ENCODE results near the gene GGCX.
A peak's percentile ranks its signal among the peaks of the same experiment; 100 is the strongest.
"Not testable (repeated sequence)": the region's sequence is repeated elsewhere in the genome, so short reads cannot be mapped to it uniquely, and the experiment has no call there.

The GGCX gene

DNA sequence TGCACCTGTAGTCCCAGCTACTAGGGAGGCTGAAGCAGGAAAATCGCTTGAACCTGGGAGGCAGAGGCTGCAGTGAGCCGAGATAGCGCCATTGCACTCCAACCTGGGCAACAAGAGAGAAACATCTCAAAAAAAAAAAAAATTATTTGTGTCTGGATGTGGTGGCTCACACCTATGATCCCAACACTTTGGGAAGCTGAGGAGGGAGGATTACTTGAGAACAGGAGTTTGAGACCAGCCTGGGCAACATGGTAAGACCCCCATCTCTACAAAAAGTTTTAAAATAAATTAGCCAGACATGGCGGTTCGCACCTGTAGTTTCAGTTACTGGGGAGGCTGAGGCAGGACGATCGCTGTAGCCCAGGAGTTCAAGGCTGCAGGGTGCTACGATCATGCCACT is 14.4 kb upstream of the GGCX start:
- no peak for DNase-seq (ENCODE audit: low spot score)

DNA sequence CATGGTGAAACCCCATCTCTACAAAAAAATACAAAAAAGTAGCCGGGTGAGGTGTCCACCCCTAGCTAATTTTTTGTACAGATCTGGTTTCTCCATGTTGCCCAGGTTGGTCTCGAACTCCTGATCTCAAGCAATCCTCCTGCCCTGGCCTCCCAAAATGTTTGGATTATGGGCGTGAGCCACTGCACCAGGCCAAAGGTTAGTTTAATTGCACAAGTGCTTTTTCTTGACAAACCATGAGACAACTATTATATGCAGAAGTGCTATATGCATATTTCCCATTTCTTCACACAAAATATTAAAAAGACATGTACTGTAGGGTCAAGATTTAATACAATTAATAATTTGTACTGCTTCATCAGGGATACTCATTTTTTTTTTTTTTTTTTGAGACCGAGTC is 5.0 kb upstream of the GGCX start:
- DNase-seq (ENCODE audit: low spot score), result no peak

DNA sequence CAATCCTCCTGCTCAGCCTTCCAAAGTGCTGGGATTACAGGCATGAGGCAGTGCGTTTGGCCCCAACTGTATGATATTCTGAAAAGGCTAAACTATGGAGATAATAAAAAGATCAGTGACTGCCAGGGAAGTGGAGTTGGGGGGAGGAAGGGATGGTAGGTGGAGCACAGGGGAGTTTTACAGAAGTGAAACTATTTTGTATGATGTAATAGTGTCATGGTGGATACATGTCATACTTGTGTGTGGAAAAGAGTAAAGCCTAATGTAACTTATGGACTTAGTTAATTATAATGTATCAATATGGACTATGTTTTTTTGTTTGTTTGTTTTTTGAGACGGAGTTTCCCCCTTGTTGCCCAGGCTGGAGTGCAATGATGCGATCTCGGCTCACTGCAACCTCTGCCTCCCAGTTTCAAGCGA is 2.9 kb upstream of the GGCX start:
- no peak for DNase-seq (ENCODE audit: low spot score)

DNA sequence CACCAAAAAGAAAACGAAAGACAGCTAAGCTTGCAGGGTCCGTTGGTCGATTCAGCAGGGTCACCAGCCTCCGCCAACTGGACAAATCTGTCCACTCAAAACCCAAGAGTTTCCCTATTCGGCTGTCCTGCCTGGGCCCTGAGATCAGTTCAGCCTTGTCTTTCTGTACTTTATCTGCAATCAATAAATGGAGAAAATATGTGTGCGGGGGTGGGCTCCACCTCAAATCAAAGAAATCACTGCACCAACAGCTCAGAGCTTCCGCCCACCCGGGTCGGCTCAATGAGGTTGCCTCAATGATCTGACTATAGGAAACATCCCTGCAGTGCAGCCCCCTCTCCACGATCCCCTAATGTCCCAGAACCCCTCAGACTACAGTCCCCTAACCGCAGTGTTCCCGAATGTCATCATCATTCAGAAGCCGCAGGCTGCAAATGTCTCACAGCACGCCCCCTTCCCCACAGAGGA is 447 bp downstream of the GGCX start:
- DNase-seq (ENCODE audit: low spot score), result no peak

DNA sequence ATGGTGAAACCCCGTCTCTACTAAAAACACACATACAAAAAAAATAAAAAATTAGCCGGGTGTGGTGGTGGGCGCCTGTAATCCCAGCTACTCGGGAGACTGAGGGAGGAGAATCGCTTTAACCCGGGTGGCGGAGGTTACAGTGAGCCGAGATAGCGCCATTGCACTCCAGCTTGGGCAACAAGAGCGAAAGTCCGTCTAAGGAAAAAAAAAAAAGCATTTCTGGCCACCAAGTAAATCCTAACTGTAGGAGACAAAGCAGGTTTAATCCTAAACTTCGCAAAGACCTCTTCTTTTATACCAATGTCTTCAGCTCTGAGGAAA is 928 bp downstream of the GGCX start:
- DNase-seq (ENCODE audit: low spot score), result not testable (repeated sequence)

DNA sequence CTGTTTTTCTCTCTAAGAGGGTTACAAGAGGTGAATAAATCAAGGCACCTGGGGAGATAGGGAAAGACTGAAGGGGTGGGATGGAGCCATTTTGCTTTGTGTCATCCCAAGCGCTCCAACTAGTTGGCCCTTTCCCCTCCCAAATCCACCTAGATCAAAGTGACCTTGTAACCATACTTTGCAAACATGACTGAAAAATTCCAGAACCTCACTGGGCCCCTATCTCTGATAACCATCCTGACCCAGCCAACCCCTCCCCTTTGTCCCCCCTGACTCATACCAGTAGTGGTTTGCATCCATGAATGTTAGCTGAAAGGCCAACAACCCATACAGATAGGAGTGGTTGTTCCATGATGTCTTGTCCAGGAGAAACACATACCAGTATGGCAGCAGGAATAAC is 3.1 kb downstream of the GGCX start:
- DNase-seq (ENCODE audit: low spot score), result no peak

DNA sequence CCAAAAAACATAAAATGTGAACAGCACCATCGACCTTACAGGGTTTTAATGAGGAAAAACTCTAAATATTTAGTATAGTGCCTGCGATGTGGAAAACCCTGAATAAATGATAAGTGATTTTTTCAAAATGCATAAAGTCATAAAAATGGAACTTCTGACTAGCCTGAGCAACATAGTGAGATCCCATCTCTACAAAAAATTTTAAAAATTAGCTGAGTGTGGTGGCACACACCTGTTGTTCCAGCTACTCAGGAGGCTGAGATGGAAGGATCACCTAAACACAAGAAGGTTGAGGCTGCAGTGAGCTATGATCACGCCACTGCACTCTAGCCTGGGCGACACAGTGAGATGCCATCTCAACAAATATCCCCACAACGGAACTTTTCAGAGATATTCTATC is 4.2 kb downstream of the GGCX start:
- DNase-seq (ENCODE audit: low spot score), result no peak

DNA sequence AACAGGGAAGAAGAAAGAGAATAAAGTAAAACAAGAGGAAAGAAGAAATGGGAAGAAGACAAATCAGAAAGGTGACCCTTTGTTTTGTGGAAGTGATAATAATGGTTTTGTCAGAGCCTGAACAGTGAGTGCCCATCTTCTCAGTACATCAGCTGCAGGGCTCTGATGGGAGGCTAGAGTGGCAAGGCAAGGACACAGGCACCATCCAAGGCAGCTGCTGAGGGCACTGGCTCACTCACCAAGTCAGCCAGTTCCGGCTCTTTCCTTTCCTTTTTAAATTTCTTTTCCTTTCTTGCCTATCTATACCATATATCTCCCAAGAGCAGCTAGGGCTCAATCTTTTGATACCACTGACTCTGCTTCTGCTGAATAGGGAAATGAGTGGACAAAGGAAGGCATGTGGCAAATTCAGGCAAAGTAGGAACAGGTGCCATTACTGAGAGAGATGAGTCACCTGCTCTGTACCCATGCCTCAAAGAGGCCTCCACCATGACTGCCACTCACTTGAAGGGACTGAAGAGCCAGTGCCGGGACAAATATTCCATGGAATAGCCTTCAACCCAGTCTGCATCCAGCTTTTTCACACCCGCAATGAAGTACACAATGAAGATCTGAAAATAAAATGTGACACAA is 6.2 kb downstream of the GGCX start:
- no peak for DNase-seq (ENCODE audit: low spot score)

DNA sequence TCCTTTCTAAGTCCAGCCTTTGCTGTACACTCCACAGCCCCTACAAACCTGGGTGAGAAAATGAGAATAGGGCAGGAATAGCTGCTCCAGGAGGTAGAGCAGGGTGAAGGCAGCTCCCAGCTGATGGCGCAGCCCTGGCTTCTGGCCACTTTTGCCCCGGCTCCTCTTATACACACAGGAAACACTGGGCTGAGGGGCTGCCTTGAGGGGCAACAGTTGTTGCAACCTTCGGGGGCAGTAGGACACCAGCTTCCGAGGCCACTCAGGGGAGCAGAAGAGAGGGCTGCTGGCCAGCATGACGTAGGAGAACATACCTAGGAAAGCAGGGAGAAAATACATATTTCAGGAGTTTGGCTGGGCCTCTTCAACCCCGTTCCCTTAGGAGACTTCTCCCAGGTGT is 8.1 kb downstream of the GGCX start:
- DNase-seq (ENCODE audit: low spot score), result no peak

DNA sequence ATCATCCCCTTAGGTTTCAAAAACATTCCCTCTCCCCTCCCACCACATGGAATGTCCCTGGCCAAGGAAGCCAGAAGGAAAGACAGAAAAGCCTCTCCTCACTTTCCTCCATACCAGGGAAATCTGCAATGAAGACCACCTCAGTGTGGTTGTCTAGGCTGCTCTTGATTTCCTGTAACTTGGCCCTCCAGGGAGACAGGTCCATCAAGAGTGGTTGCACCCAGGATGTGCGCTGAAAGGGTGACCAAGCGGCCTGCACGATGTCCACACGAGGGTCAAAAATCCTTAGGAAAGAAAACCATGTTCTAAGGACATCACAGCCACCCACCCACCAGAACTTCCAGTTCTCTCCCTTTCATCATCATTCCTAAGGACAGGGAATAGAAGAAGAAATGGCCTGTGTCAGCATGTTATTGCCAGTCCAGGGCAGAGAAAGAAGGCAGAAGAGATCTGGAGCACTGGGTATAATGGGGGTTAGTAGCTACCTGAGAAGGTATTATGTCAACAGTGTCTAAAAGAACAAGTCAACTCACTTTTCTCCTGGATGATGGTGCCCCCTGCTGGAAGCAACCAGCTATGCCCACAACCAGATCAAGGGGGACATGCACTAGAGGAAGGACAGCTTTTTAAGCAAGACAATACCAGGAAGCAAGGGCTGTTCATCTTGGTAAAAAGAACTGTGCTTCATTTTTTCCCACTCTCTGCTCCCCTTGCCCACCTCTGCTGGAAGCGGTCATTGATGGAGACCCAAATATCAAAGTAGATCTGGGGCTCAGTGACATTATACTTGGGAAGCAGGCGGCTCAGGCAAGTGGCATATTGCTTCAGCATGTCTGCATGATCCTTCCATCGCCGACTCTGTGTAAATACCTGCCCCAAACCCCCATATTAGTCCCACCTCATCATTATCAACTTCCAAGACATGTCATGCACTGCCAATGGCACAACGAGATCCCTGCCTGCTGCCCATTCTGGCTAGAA is 9.3 kb downstream of the GGCX start:
- DNase-seq (ENCODE audit: low spot score), result peak; percentile 76

DNA sequence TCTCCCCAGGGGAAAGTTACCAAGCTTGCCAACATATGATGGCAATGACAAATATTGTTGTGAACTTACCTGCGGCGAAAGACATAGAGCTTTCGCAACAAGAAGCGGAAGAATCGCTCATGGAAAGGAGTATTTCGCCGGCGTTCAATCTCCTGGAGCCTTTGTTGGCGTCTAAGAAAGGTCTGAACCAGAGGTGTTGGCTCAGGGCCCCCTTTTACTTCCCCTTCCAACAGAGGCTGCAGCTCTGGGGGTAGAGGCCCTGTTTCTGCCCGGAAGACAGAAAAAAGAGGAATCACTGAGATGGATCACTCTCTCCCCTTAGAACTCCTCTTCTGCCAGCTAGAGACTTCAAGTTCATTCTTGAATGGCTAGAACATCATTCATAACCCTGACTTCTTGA is 10.8 kb downstream of the GGCX start:
- DNase-seq (ENCODE audit: low spot score), result no peak

DNA sequence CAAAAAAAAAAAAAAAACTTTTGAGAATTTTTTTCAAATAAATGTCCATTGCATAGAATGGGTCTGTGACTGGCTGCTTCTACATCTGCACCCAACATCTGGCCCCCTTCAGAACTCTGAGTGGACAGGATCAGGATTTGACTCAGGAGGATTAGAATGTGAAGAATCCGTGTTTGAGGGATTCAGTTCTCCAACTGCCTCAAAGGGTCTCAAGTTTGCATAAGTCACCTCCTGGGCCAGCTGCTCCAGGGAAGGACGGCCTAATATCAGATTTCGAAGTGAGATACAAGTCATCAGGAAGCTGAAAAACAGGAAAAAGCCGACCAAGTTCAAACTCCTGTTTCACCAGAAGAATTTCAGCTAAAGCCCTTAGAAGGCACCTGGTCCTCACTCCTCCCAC is 11.5 kb downstream of the GGCX start:
- DNase-seq (ENCODE audit: low spot score), result no peak

DNA sequence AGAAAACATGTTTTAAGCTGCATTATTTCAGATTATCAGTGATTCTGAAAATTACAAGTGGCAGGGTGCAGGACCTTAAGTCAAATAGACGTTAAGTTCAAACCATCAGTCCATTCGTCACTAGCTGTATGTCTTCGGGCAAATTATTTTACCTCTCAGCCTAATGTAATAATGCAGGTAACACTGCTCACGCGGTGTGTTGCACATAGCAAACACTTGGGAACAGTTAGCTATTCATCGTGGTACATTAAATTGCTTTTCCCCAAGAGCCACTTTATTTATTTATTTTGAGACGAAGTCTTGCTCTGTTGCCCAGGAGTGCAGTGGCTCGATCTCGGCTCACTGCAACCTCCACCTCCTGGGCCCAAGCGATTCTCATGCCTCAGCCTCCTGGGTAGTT is 12.2 kb downstream of the GGCX start:
- DNase-seq (ENCODE audit: low spot score), result no peak

DNA sequence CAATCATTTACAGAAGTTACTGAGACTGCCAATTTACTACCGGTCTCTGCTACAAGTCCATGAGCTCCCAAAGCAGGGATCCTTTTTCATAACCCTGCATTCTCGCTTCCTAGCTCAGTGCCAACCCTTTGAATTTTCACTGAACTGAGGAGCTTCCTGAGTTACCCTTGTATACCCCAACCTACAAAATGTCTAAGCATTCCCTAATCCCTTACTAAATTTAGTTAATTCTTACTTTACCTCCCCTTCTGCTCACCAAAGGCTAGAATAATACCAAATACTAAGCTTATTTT is 12.7 kb downstream of the GGCX start:
- DNase-seq (ENCODE audit: low spot score), result no peak

DNA sequence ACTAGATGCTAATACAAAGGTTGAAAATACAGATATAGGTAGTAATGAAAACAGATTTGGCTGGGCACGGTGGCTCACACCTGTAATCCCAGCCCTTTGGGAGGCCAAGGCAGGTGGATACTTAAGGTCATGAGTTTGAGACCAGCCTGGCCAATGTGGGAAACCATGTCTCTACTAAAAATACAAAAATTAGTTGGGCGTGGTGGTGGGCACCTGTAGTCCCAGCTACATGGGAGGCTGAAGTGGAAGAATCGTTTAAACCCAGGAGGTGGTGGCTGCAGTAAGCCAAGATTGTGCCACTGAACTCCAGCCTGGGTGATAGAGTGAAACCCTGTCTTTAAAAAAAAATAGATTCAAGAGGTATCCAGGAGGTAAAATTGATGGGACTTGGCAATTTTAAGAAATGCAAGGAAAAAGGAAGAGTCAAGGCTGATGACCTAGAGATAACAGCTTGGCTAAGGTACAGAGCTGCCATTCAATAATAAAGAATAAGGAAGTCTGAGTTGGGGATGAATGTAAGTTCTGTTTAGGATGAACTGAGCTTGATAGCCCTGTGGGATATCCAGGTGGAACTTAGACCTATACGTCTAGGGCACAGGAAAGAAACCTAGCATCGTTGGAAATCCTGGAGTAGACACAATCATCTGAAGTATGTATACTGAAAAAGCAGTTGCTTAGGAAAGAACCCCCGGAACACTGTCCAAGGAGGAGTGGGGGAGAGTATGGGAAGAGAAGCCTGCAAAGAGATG is 13.3 kb downstream of the GGCX start:
- no peak for DNase-seq (ENCODE audit: low spot score)

DNA sequence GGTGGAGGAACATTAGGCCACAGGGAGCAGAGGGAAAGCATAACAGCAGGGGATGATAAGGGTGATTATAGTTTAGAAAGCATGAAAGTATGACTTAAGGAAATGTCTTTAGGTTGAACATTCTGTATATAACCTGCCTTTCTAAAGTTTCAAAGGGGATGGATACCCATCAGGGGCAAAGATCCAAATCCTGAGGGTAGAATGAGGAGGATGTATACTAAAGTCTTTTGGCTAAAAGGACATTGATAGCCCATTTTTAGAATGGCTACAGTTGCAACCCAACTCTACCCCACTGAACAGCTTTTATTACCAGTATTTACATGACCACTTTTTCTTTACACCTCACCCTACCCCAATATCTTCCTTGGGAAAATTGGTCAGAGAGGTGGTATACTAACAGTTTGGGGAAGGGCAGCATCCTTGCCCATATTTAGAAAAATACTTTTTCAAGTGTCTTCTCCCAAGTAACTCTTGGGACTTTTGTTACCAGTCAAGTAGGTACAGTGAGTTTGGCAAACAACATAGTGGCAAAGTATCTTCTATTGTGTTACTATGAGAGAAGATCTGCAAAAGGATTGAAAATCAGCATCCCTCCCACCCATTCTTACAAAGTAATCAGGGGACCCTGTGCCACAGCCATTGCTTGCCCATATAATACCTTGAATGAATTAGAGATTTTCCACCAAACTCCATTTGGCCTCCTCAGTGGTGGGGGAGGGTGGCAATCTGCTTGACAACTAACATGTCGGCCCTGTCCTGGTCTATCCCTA is 14.0 kb downstream of the GGCX start:
- no peak for DNase-seq (ENCODE audit: low spot score)

DNA sequence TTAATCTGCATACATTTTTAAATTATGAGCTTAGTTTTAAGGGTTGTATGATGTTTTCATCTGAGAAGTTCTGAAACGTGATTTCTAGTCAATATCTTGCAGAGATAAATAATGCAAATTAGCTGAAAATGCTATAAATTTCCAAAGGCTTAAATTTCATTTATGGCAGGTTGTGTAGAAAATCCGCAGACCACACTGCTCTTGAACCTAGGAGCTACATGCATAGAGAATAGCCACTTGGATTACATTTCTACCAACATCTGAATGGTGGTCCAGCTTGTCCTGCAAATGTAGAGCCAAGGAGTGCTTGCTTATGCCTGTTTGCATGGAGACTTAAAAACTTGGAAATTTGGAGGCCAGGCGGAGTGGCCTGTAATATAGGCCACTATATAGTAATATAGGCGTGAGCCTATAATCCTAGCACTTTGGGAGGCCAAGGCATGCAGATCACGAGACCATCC is 15.5 kb downstream of the GGCX start:
- no peak for DNase-seq (ENCODE audit: low spot score)

DNA sequence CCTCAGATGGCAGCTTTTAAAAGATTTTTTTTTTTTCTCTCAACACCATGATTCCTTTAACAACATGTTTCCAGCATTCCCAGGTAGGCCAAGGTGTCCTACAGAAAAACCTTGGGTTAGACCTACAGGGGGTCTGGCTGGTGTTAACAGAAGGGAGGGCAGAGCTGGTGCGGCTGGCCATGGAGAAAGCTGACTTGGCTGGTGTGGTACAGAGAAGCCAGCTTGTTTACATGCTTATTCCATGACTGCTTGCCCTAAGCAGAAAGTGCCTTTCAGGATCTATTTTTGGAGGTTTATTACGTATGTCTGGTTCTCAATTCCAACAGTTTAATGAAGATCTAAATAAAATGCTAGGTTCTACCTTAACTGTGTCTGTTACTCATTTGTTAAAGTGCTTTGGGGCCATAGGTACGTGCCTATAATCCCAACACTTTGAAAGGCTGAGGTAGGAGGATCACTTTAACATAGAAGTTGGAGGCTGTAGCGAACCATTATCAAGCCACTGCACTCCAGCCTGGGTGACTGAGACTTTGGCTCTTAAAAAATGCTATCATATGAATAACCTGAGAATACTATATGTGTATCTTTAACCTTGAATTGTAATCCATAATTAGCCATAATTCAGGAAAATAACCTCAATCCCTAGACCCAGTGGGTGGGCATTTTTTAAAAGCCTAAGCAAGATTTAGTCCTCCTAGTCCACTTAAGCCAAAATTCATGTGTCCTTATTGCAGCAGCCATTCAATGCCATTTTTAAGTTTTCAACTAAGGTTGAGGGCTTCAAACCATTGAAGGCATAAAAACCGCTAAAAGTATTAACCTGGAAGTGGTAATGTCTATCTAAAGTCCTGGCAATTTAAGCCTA is 16.1 kb downstream of the GGCX start:
- DNase-seq (ENCODE audit: low spot score), result not testable (repeated sequence)

DNA sequence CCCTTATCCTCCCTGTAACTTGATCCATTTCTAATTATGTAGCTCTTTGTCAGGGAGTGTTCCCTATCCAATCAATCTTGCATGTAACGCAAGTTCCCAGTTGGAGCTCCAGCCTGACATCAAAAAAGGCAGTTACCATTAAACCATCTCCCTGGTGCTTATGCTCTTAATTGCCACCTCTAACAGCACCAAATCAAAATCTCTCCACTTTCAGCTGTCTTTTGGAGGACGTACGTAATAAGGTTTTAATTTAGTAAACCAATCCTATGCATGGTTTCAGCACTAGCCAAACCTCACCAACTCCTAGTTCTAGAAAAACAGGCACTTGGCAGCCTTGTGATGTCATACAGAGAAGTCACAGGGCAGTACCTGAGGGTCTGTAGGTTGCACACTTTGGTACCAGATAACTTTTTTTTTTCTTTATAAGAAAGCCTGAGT is 17.0 kb downstream of the GGCX start:
- not testable (repeated sequence) for DNase-seq (ENCODE audit: low spot score)

DNA sequence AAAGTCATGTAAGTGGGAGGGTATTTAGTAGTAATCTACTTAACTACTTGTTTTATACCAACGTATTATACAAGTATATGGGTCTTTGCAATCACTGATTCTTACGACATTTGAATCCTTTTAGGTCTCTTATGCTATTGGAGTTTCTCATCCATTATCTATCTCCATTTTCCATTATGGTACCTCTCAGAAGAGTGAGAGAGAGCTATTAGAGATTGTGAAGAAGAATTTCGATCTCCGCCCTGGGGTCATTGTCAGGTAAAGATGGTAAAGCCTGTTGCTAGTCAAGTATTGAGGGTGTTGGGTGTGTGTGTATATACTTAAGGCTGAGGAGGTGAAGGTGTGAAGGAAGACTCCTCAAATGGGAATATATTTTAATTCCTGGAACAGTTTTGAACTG is 18.5 kb downstream of the GGCX start:
- DNase-seq (ENCODE audit: low spot score), result no peak
